ENCODE data around the gene IL5.

IL5 gene

GRCh38 chr5:132500244-132500930 lies 42.9 kb downstream of the IL5 start:
- Histone ChIP-seq H3K9me3 (no peaks in the 10 kb centered on the region), H3K27me3 (ENCODE audit: low read depth) (no peaks in the 10 kb centered on the region), H3K36me3 (replicated peaks) (no peaks in the 10 kb centered on the region), H3K4me1 (peaks cover 2% of the 10 kb centered on the region), H3K4me3 (no peak overlapping the region)
- in situ Hi-C loops (cut with MboI; ENCODE audit: low sequenced_read_pairs) = loop anchor here (10.0 kb wide), 2 partner anchors 116 to 226 kb away; no protein-coding TSS in a partner anchor
- no peak for DNase-seq (ENCODE audit: low spot score in 2 of 2)

GRCh38 chr5:132499440-132500243 lies 43.7 kb downstream of the IL5 start:
- Histone ChIP-seq H3K36me3 (replicated peaks) (no peaks in the 10 kb centered on the region), H3K4me1 (peaks cover 6% of the 10 kb centered on the region), H3K27me3 (ENCODE audit: low read depth) (no peaks in the 10 kb centered on the region), H3K9me3 (no peaks in the 10 kb centered on the region), H3K4me3 (no peak overlapping the region)
- in situ Hi-C loops (cut with MboI; ENCODE audit: low sequenced_read_pairs) = loop anchor here (5.0 to 10.0 kb wide), 3 partner anchors 87 to 225 kb away; no protein-coding TSS in a partner anchor
- no peak for DNase-seq (ENCODE audit: low spot score in 2 of 2)

GRCh38 chr5:132498686-132499271 lies 44.5 kb downstream of the IL5 start:
- no peaks in the 10 kb centered on the region for H3K9me3 ChIP-seq
- H3K4me3 ChIP-seq = no peak overlapping the region
- H3K27me3 ChIP-seq (ENCODE audit: low read depth) = no peaks in the 10 kb centered on the region
- no peak for DNase-seq (ENCODE audit: low spot score in 2 of 2)
- in situ Hi-C loops (cut with MboI; ENCODE audit: low sequenced_read_pairs) = loop anchor here (5.0 kb wide), 1 partner anchor 86 kb away; no protein-coding TSS in a partner anchor
- peaks cover 6% of the 10 kb centered on the region for H3K4me1 ChIP-seq
- no peaks in the 10 kb centered on the region for H3K36me3 ChIP-seq (replicated peaks)

GRCh38 chr5:132498152-132498551 lies 45.2 kb downstream of the IL5 start:
- DNase-seq (ENCODE audit: low spot score in 2 of 2) = no peak
- no peaks in the 10 kb centered on the region for H3K9me3 ChIP-seq
- peaks cover 6% of the 10 kb centered on the region for H3K4me1 ChIP-seq
- no peak overlapping the region for H3K4me3 ChIP-seq
- no peaks in the 10 kb centered on the region for H3K27me3 ChIP-seq (ENCODE audit: low read depth)
- H3K36me3 ChIP-seq (replicated peaks) = no peaks in the 10 kb centered on the region
- in situ Hi-C loops (cut with MboI; ENCODE audit: low sequenced_read_pairs) = loop anchor here (5.0 kb wide), 1 partner anchor 86 kb away; no protein-coding TSS in a partner anchor

GRCh38 chr5:132497488-132497997 lies 45.8 kb downstream of the IL5 start:
- peak overlapping the region; percentile 53 for H3K4me3 ChIP-seq
- in situ Hi-C loops (cut with MboI; ENCODE audit: low sequenced_read_pairs) = loop anchor here (5.0 kb wide), 1 partner anchor 85 kb away; no protein-coding TSS in a partner anchor
- no peaks in the 10 kb centered on the region for H3K27me3 ChIP-seq (ENCODE audit: low read depth)
- peak in 1 of 2 experiments; percentile 35 for DNase-seq (ENCODE audit: low spot score in 2 of 2)
- H3K4me1 ChIP-seq = peaks cover 6% of the 10 kb centered on the region
- H3K36me3 ChIP-seq (replicated peaks) = no peaks in the 10 kb centered on the region
- no peaks in the 10 kb centered on the region for H3K9me3 ChIP-seq

GRCh38 chr5:132496631-132497487 lies 46.5 kb downstream of the IL5 start:
- Histone ChIP-seq H3K4me1 (peaks cover 6% of the 10 kb centered on the region), H3K9me3 (no peaks in the 10 kb centered on the region), H3K36me3 (replicated peaks) (no peaks in the 10 kb centered on the region), H3K4me3 (peak overlapping the region; percentile 53), H3K27me3 (ENCODE audit: low read depth) (no peaks in the 10 kb centered on the region)
- in situ Hi-C loops (cut with MboI; ENCODE audit: low sequenced_read_pairs) = loop anchor here (5.0 kb wide), 1 partner anchor 85 kb away; no protein-coding TSS in a partner anchor
- peak; percentile 63 to 94 for DNase-seq (ENCODE audit: low spot score in 2 of 2)

GRCh38 chr5:132496191-132496630 lies 47.1 kb downstream of the IL5 start:
- Histone ChIP-seq H3K27me3 (ENCODE audit: low read depth) (no peaks in the 10 kb centered on the region), H3K4me1 (peaks cover 6% of the 10 kb centered on the region), H3K36me3 (replicated peaks) (no peaks in the 10 kb centered on the region), H3K4me3 (peak overlapping the region; percentile 53), H3K9me3 (no peaks in the 10 kb centered on the region)
- in situ Hi-C loops (cut with MboI; ENCODE audit: low sequenced_read_pairs) = loop anchor here (5.0 kb wide), 1 partner anchor 84 kb away; no protein-coding TSS in a partner anchor
- peak; percentile 45 to 86 for DNase-seq (ENCODE audit: low spot score in 2 of 2)

GRCh38 chr5:132495667-132496190 lies 47.6 kb downstream of the IL5 start:
- H3K9me3 ChIP-seq = no peaks in the 10 kb centered on the region
- peak; percentile 87 to 94 for DNase-seq (ENCODE audit: low spot score in 2 of 2)
- no peaks in the 10 kb centered on the region for H3K36me3 ChIP-seq (replicated peaks)
- peaks cover 6% of the 10 kb centered on the region for H3K4me1 ChIP-seq
- peak overlapping the region; percentile 53 for H3K4me3 ChIP-seq
- in situ Hi-C loops (cut with MboI; ENCODE audit: low sequenced_read_pairs) = loop anchor here (5.0 kb wide), 1 partner anchor 83 kb away; no protein-coding TSS in a partner anchor
- no peaks in the 10 kb centered on the region for H3K27me3 ChIP-seq (ENCODE audit: low read depth)

GRCh38 chr5:132493821-132494220 lies 49.5 kb downstream of the IL5 start:
- no peak overlapping the region for H3K4me3 ChIP-seq
- H3K36me3 ChIP-seq (replicated peaks) = no peaks in the 10 kb centered on the region
- no peaks in the 10 kb centered on the region for H3K27me3 ChIP-seq (ENCODE audit: low read depth)
- no peaks in the 10 kb centered on the region for H3K9me3 ChIP-seq
- in situ Hi-C loops (cut with MboI; ENCODE audit: low sequenced_read_pairs) = no loop called here
- H3K4me1 ChIP-seq = peaks cover 12% of the 10 kb centered on the region
- DNase-seq (ENCODE audit: low spot score in 2 of 2) = no peak

- H3K9me3 ChIP-seq = no peaks in the 10 kb centered on the region
- DNase-seq (ENCODE audit: low spot score in 2 of 2) = no peak
- in situ Hi-C loops (cut with MboI; ENCODE audit: low sequenced_read_pairs) = no loop called here
- no peaks in the 10 kb centered on the region; the same call in 1 of the 2 replicates for H3K36me3 ChIP-seq (replicated peaks)
- H3K4me1 ChIP-seq = peaks cover 12% of the 10 kb centered on the region
- H3K4me3 ChIP-seq = no peak overlapping the region
- H3K27me3 ChIP-seq (ENCODE audit: low read depth) = no peaks in the 10 kb centered on the region
These were observed 50.1 kb downstream of the IL5 start for GRCh38 chr5:132493241-132493640.

GRCh38 chr5:132492386-132493125 lies 50.8 kb downstream of the IL5 start:
- no peak overlapping the region for H3K4me3 ChIP-seq
- in situ Hi-C loops (cut with MboI; ENCODE audit: low sequenced_read_pairs) = no loop called here
- no peaks in the 10 kb centered on the region; the same call in 1 of the 2 replicates for H3K36me3 ChIP-seq (replicated peaks)
- H3K27me3 ChIP-seq (ENCODE audit: low read depth) = no peaks in the 10 kb centered on the region
- no peaks in the 10 kb centered on the region for H3K9me3 ChIP-seq
- H3K4me1 ChIP-seq = peaks cover 12% of the 10 kb centered on the region
- no peak for DNase-seq (ENCODE audit: low spot score in 2 of 2)

All from HAP-1 (cell line).